Mesendoderm (in vitro differentiated cells): ENCODE data around the gene THSD4.
A peak's percentile ranks its signal among the peaks of the same experiment; 100 is the strongest.

Source experiments
- DNase-seq: peaks from one replicate; pipeline ENCODE4 v3.0.0; 2013
- H2AK5ac ChIP-seq: 2 replicates; pipeline ENCODE4 v1.6.1; 2013; ENCODE audit warnings: low read length, inconsistent platforms
- H2BK120ac ChIP-seq: 2 replicates; pipeline ENCODE4 v1.6.1; 2013; ENCODE audit warnings: low read depth, mild to moderate bottlenecking, low read length, moderate library complexity, mixed read lengths
- H2BK15ac ChIP-seq: replicated peaks from 2 replicates; pipeline ENCODE4 v1.6.1; 2013; ENCODE audit warnings: low read depth, mild to moderate bottlenecking, moderate library complexity
- H2BK5ac ChIP-seq: 2 replicates; pipeline ENCODE4 v1.6.1; 2013; ENCODE audit warnings: low read length, inconsistent platforms
- H3K18ac ChIP-seq: 2 replicates; pipeline ENCODE4 v1.6.1; 2013; ENCODE audit warnings: mild to moderate bottlenecking, low read length, mixed read lengths
- H3K23ac ChIP-seq: one replicate; pipeline ENCODE4 v1.6.1; 2013; ENCODE audit warnings: low read length
- H3K27ac ChIP-seq: 2 replicates; pipeline ENCODE4 v1.5.1; 2013; ENCODE audit warnings: low read depth, mild to moderate bottlenecking, inconsistent platforms, low read length, moderate library complexity
- H3K27me3 ChIP-seq: 2 replicates; pipeline ENCODE4 v1.6.1; 2013; ENCODE audit warnings: low read length, control low read depth, mild to moderate bottlenecking, inconsistent platforms; ENCODE audit not compliant: insufficient read depth, poor library complexity
- H3K36me3 ChIP-seq: 2 replicates; pipeline ENCODE4 v1.6.1; 2013; ENCODE audit warnings: low read length, inconsistent platforms; ENCODE audit not compliant: control insufficient read depth, insufficient read depth
- H3K4ac ChIP-seq: one replicate; pipeline ENCODE4 v1.6.1; 2013; ENCODE audit warnings: low read depth, mild to moderate bottlenecking, low read length, moderate library complexity
- H3K4me1 ChIP-seq: 2 replicates; pipeline ENCODE4 v1.6.1; 2013; ENCODE audit warnings: low read depth, low read length, inconsistent platforms; ENCODE audit not compliant: control insufficient read depth
- H3K4me2 ChIP-seq: 2 replicates; pipeline ENCODE4 v1.6.1; 2013; ENCODE audit warnings: low read length
- H3K4me3 ChIP-seq: 2 replicates; pipeline ENCODE4 v1.5.1; 2013; ENCODE audit warnings: mild to moderate bottlenecking, low read length
- H3K56ac ChIP-seq: one replicate; pipeline ENCODE4 v1.6.1; 2013; ENCODE audit warnings: low read length
- H3K79me1 ChIP-seq: 2 replicates; pipeline ENCODE4 v1.6.1; 2013; ENCODE audit warnings: low read length, inconsistent platforms
- H3K79me2 ChIP-seq: 2 replicates; pipeline ENCODE4 v1.6.1; 2013; ENCODE audit warnings: mild to moderate bottlenecking, low read length; ENCODE audit not compliant: control insufficient read depth, insufficient read depth
- H3K9ac ChIP-seq: 2 replicates; pipeline ENCODE4 v1.6.1; 2013; ENCODE audit warnings: low read length, inconsistent platforms
- H4K5ac ChIP-seq: one replicate; pipeline ENCODE4 v1.6.1; 2013; ENCODE audit warnings: low read length
- H4K8ac ChIP-seq: one replicate; pipeline ENCODE4 v1.6.1; 2013; ENCODE audit warnings: low read depth, mild to moderate bottlenecking, control low read depth, low read length, moderate library complexity
- WGBS: extraction: QIAGEN DNeasy Blood & Tissue Kit; methylation state at CpG from one replicate; pipeline ENCODE4 v1.1.7; 2013; ENCODE audit warnings: low lambda C conversion rate, missing lambda C conversion rate; ENCODE audit not compliant: insufficient coverage; ENCODE audit errors: extremely low coverage; 5-methylcytosine and 5-hydroxymethylcytosine counted together

THSD4 gene

GRCh38 chr15:71630475-71630809 is 515.2 kb downstream of the THSD4 start:
- H2BK120ac ChIP-seq = no peak overlapping the region
- H3K56ac ChIP-seq = no peak overlapping the region
- no peak overlapping the region for H3K18ac ChIP-seq
- no CpG with 5 or more reads among the region's 2 CpGs for WGBS
- no peak overlapping the region for H2BK5ac ChIP-seq
- H3K4ac ChIP-seq = no peak overlapping the region
- H3K36me3 ChIP-seq = no peaks in the 10 kb centered on the region
- H3K79me2 ChIP-seq = no peaks in the 10 kb centered on the region
- H3K4me1 ChIP-seq = peaks cover 18% of the 10 kb centered on the region
- H3K79me1 ChIP-seq = no peaks in the 10 kb centered on the region
- H3K4me2 ChIP-seq = no peak overlapping the region
- no peak overlapping the region for H3K9ac ChIP-seq
- no peaks in the 10 kb centered on the region for H3K27me3 ChIP-seq
- no peak overlapping the region for H3K4me3 ChIP-seq
- H2BK15ac ChIP-seq = no peak overlapping the region
- H4K8ac ChIP-seq = no peak overlapping the region
- no peak overlapping the region for H3K23ac ChIP-seq
- no peak overlapping the region for H4K5ac ChIP-seq
- no peak overlapping the region for H3K27ac ChIP-seq
- no peak overlapping the region for H2AK5ac ChIP-seq
- no peak for DNase-seq

- Histone ChIP-seq H2BK15ac (no peak overlapping the region), H3K79me1 (no peaks in the 10 kb centered on the region), H3K56ac (no peak overlapping the region), H4K5ac (no peak overlapping the region), H3K9ac (no peak overlapping the region), H3K36me3 (no peaks in the 10 kb centered on the region), H2BK5ac (no peak overlapping the region), H2AK5ac (no peak overlapping the region), H3K27me3 (no peaks in the 10 kb centered on the region), H3K18ac (no peak overlapping the region), H3K4me3 (no peak overlapping the region), H3K27ac (no peak overlapping the region), H3K79me2 (no peaks in the 10 kb centered on the region), H3K4me2 (no peak overlapping the region), H2BK120ac (no peak overlapping the region), H3K4me1 (peaks cover 18% of the 10 kb centered on the region), H4K8ac (no peak overlapping the region), H3K23ac (no peak overlapping the region), H3K4ac (no peak overlapping the region)
- no peak for DNase-seq
- no CpG with 5 or more reads among the region's 3 CpGs for WGBS
Observed at GRCh38 chr15:71632576-71633195, 517.4 kb downstream of the THSD4 start.

GRCh38 chr15:71634820-71635560 is 519.7 kb downstream of the THSD4 start:
- Histone ChIP-seq H3K4me3 (no peak overlapping the region), H3K79me2 (no peaks in the 10 kb centered on the region), H3K18ac (peak overlapping the region; percentile 46), H2BK15ac (no peak overlapping the region), H3K27me3 (no peaks in the 10 kb centered on the region), H3K4me1 (peaks cover 11% of the 10 kb centered on the region), H3K4me2 (no peak overlapping the region), H3K36me3 (no peaks in the 10 kb centered on the region), H3K79me1 (no peaks in the 10 kb centered on the region), H4K8ac (peak overlapping the region; percentile 44), H3K27ac (peak overlapping the region; percentile 75), H3K9ac (no peak overlapping the region), H3K4ac (no peak overlapping the region), H4K5ac (no peak overlapping the region), H2AK5ac (no peak overlapping the region), H2BK120ac (no peak overlapping the region), H2BK5ac (peak overlapping the region; percentile 85), H3K56ac (peak overlapping the region; percentile 76), H3K23ac (no peak overlapping the region)
- peak; percentile 81 for DNase-seq
- no CpG with 5 or more reads among the region's 6 CpGs for WGBS

DNA sequence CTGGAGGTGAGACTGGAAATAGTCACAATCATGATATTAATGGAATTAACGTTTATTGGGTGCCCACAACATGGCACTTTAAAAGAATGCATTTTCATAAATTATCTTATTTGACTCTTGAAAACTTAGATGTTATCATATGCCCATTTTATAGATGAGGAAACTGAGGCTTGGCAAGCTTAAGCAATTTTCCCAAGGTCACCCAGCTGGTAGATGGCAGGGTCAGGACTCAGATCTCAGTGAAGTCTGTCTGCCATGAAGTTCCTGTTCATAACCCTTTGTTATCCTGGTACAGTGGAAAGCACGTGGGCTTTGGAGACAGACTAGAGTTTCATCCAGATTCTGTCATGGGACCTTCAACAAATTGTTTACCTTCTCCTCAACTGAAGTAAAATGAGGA is 520.5 kb downstream of the THSD4 start:
- Histone ChIP-seq H3K4me1 (peaks cover 11% of the 10 kb centered on the region), H2AK5ac (no peak overlapping the region), H3K18ac (no peak overlapping the region), H3K27ac (no peak overlapping the region), H3K79me2 (no peaks in the 10 kb centered on the region), H3K4me3 (no peak overlapping the region), H2BK5ac (no peak overlapping the region), H2BK120ac (no peak overlapping the region), H4K8ac (peak overlapping the region; percentile 86), H2BK15ac (no peak overlapping the region), H3K4ac (no peak overlapping the region), H3K36me3 (no peaks in the 10 kb centered on the region), H3K23ac (no peak overlapping the region), H3K4me2 (no peak overlapping the region), H4K5ac (no peak overlapping the region), H3K9ac (no peak overlapping the region), H3K56ac (no peak overlapping the region), H3K27me3 (no peaks in the 10 kb centered on the region), H3K79me1 (no peaks in the 10 kb centered on the region)
- no peak for DNase-seq
- no CpG with 5 or more reads among the region's 2 CpGs for WGBS

- no CpG with 5 or more reads among the region's 1 CpG for WGBS
- Histone ChIP-seq H3K4me1 (peaks cover 9% of the 10 kb centered on the region), H3K79me2 (no peaks in the 10 kb centered on the region), H2BK5ac (no peak overlapping the region), H2BK15ac (no peak overlapping the region), H3K27me3 (no peaks in the 10 kb centered on the region), H3K36me3 (no peaks in the 10 kb centered on the region), H3K4me3 (no peak overlapping the region), H2BK120ac (no peak overlapping the region), H3K4me2 (no peak overlapping the region), H2AK5ac (no peak overlapping the region), H3K79me1 (no peaks in the 10 kb centered on the region), H3K9ac (no peak overlapping the region), H4K8ac (no peak overlapping the region), H4K5ac (no peak overlapping the region), H3K23ac (no peak overlapping the region), H3K18ac (no peak overlapping the region), H3K4ac (no peak overlapping the region), H3K56ac (no peak overlapping the region), H3K27ac (no peak overlapping the region)
- no peak for DNase-seq
Observed at GRCh38 chr15:71638876-71639275, 523.6 kb downstream of the THSD4 start.

GRCh38 chr15:71639471-71639870 is 524.2 kb downstream of the THSD4 start:
- H3K27me3 ChIP-seq = no peaks in the 10 kb centered on the region
- H3K79me2 ChIP-seq = no peaks in the 10 kb centered on the region
- H4K5ac ChIP-seq = no peak overlapping the region
- WGBS = no CpG with 5 or more reads among the region's 1 CpG
- no peak overlapping the region for H2BK15ac ChIP-seq
- H4K8ac ChIP-seq = no peak overlapping the region
- H2BK120ac ChIP-seq = no peak overlapping the region
- H2AK5ac ChIP-seq = no peak overlapping the region
- no peak overlapping the region for H3K23ac ChIP-seq
- no peak for DNase-seq
- H3K4me3 ChIP-seq = no peak overlapping the region
- H3K79me1 ChIP-seq = no peaks in the 10 kb centered on the region
- no peak overlapping the region for H2BK5ac ChIP-seq
- H3K9ac ChIP-seq = no peak overlapping the region
- no peak overlapping the region for H3K27ac ChIP-seq
- no peak overlapping the region for H3K56ac ChIP-seq
- no peaks in the 10 kb centered on the region for H3K36me3 ChIP-seq
- H3K4me1 ChIP-seq = peaks cover 6% of the 10 kb centered on the region
- no peak overlapping the region for H3K4ac ChIP-seq
- H3K18ac ChIP-seq = no peak overlapping the region
- H3K4me2 ChIP-seq = no peak overlapping the region
